ENCODE measurements around the gene GNPDA1.
A peak's percentile ranks its signal among the peaks of the same experiment; 100 is the strongest.

Gene GNPDA1

DNA sequence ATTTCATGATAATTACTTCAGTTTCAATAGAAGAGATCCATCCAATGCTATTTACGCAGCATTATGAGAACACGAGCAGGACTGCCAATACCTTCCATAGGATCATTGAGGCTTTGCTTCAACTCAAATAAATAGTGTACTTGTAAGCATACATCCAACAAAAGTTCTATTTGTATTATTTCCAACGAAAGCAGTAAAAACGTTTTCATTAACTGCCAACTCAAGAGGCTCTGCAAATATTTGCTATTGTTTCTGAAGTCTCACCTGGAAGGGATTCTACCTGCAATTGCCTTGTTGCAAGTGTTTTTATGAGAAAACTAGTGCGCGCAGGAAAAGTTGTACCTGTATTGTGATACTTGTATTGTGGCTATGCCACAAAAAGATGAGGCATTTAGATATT is 11.0 kb upstream of the GNPDA1 start:
- no peak overlapping the region for H3K9ac ChIP-seq (ENCODE audit: low read depth, low read length)
- H3K9me3 ChIP-seq (ENCODE audit: control insufficient read depth, insufficient read depth, low read length) = peaks cover 5% of the 10 kb centered on the region
- no peak overlapping the region; the same call in 1 of the 2 replicates for H3K4me3 ChIP-seq (ENCODE audit: low read depth, low read length)
- 0 out of 2 replicates have a peak, but pooled peaks cover 5% of the 10 kb centered on the region for H3K4me1 ChIP-seq (ENCODE audit: control insufficient read depth, insufficient read depth, low read length)
- no peak overlapping the region for H3K27ac ChIP-seq (ENCODE audit: low read depth, low read length)
- no peaks in the 10 kb centered on the region for H3K27me3 ChIP-seq (ENCODE audit: control insufficient read depth, insufficient read depth, low read length)
- no peaks in the 10 kb centered on the region for H3K36me3 ChIP-seq (ENCODE audit: control insufficient read depth, insufficient read depth, low read length)

- H3K4me1 ChIP-seq (ENCODE audit: control insufficient read depth, insufficient read depth, low read length) = 0 out of 2 replicates have a peak, but pooled peaks cover 1% of the 10 kb centered on the region
- no peak overlapping the region for H3K9ac ChIP-seq (ENCODE audit: low read depth, low read length)
- no peaks in the 10 kb centered on the region for H3K36me3 ChIP-seq (ENCODE audit: control insufficient read depth, insufficient read depth, low read length)
Measured at GRCh38 chr5:142020122-142020659, 7.4 kb upstream of the GNPDA1 start.

DNA sequence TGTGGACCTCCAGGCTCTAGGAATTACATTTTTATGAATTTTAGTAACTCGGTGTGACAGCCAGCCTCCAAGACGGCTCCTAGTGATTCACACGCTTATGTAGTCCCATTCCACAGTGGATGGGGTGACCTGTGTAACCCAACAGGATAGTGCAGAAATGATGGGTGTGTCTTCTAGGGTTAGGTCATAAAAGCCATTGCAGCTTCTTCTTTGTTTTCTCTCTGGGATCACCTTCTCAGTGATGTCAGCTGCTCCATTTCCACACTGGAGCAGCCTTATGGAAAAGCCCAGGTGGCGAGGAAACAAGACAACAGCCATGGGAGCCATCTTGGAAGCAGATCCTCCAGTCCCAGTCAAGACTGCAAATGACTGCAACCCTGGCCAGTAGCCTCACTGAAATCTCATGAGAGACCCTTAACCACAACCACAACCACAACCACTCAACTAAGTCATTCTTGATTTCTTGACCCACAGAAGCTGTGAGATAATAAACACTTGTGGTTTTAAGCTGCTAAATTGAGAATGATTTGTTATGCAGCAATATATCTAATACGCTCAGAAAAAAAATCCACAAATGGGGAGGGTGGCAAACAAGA is 5.1 kb upstream of the GNPDA1 start:
- peaks cover 6% of the 10 kb centered on the region for H3K4me1 ChIP-seq (ENCODE audit: control insufficient read depth, insufficient read depth, low read length)
- H3K4me3 ChIP-seq (ENCODE audit: low read depth, low read length) = no peak overlapping the region
- H3K9me3 ChIP-seq (ENCODE audit: control insufficient read depth, insufficient read depth, low read length) = peaks cover 5% of the 10 kb centered on the region
- H3K36me3 ChIP-seq (ENCODE audit: control insufficient read depth, insufficient read depth, low read length) = no peaks in the 10 kb centered on the region
- H3K9ac ChIP-seq (ENCODE audit: low read depth, low read length) = no peak overlapping the region
- H3K27ac ChIP-seq (ENCODE audit: low read depth, low read length) = no peak overlapping the region
- no peaks in the 10 kb centered on the region for H3K27me3 ChIP-seq (ENCODE audit: control insufficient read depth, insufficient read depth, low read length)

More at GRCh38 chr5:142020122-142020659, 7.4 kb upstream of the GNPDA1 start:
- Histone ChIP-seq H3K9me3 (ENCODE audit: control insufficient read depth, insufficient read depth, low read length) (peaks cover 5% of the 10 kb centered on the region), H3K27ac (ENCODE audit: low read depth, low read length) (no peak overlapping the region), H3K27me3 (ENCODE audit: control insufficient read depth, insufficient read depth, low read length) (no peaks in the 10 kb centered on the region), H3K4me3 (ENCODE audit: low read depth, low read length) (no peak overlapping the region)

DNA sequence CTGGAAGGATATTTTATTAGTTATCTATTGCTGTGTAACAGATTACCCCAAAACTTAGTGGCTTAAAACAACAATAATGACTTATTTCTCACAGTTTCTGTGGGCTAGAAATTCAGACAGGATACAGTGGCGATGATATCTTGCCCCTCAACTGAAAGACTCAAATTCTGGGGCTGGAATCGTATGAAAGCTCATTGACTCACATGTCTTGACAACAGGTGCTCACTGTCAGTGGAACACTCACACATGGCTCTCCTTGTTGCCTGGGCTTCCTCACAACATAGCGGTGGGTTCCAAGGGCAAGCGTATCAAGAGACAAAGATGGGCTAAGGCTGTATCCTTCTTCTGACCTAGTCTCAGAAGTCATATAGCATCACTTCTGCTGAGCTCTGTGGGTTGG is 3.7 kb upstream of the GNPDA1 start:
- Histone ChIP-seq H3K4me3 (ENCODE audit: low read depth, low read length) (no peak overlapping the region), H3K27ac (ENCODE audit: low read depth, low read length) (no peak overlapping the region), H3K27me3 (ENCODE audit: control insufficient read depth, insufficient read depth, low read length) (no peaks in the 10 kb centered on the region), H3K4me1 (ENCODE audit: control insufficient read depth, insufficient read depth, low read length) (peaks cover 6% of the 10 kb centered on the region), H3K36me3 (ENCODE audit: control insufficient read depth, insufficient read depth, low read length) (peaks cover 2% of the 10 kb centered on the region), H3K9me3 (ENCODE audit: control insufficient read depth, insufficient read depth, low read length) (peaks cover 5% of the 10 kb centered on the region), H3K9ac (ENCODE audit: low read depth, low read length) (no peak overlapping the region)

DNA sequence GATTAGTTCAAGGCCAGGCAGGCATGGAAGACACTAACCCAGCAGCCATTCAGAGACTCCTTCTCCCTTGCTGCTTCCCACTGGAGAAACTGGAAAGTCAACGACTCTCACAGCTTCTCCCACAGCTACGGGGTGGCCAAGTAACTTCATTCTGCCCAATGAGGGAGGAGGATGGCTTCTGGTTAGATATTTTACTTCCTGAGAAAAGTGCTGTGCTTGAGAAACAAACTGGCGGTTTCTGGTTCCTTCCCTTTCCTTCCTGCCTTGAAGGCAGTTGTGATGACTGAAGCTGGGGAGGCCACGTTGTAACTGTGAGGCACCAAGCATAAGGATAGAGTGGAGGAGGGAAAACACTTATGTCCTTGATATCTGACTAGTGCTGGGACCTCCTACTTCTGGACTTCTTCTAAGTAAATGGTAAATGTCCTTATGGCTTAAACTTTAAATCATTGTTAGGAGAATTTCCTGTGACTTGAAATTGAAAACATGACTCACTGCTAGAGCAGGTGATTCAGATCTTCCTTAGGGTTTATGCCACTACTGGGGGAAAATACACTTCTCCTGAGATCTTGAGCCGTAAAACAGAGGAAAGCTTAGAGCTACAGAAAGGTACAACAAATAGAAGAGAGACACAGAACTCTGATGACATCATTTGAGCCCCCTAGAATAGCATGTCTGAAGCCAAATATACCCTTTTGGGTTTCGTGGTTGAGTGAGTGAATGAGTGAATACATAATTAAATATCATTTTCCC is 3.1 kb upstream of the GNPDA1 start:
- peaks cover 8% of the 10 kb centered on the region for H3K36me3 ChIP-seq (ENCODE audit: control insufficient read depth, insufficient read depth, low read length)
- H3K4me3 ChIP-seq (ENCODE audit: low read depth, low read length) = no peak overlapping the region
- H3K9me3 ChIP-seq (ENCODE audit: control insufficient read depth, insufficient read depth, low read length) = peaks cover 5% of the 10 kb centered on the region
- no peak overlapping the region for H3K9ac ChIP-seq (ENCODE audit: low read depth, low read length)
- H3K27ac ChIP-seq (ENCODE audit: low read depth, low read length) = no peak overlapping the region
- H3K4me1 ChIP-seq (ENCODE audit: control insufficient read depth, insufficient read depth, low read length) = peaks cover 6% of the 10 kb centered on the region
- H3K27me3 ChIP-seq (ENCODE audit: control insufficient read depth, insufficient read depth, low read length) = no peaks in the 10 kb centered on the region

DNA sequence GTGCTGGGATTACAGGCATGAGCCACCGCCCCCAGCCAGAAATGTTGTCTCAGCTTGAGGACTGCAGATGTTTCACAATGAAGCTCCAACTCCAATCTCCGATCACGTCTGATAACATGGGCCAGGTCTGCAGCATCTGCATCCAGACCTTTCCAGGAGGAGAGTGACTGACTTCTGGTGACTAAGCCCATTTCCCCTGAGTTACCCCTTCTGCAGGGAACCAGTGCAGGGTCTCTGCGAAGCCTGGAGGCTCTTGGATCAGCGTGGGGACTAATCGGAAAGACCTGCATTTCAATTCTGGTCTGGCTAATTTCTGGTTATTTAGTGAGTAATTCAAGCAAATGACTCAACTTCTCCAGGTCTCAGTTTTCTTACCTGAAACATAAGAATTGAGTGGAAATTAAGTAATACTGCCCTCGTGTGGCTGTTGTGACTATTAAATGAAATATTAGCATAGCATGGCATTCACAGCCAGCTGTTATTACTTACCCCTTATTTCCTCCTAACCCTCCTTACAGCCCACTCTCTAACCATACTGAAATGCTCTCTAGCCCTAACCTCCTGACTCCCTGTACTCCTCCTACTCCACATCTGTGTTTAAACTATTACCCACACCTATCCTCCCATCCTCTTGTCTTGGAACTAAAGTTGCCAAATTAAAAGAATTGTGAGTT is 2.2 kb upstream of the GNPDA1 start:
- Histone ChIP-seq H3K4me3 (ENCODE audit: low read depth, low read length) (no peak overlapping the region), H3K4me1 (ENCODE audit: control insufficient read depth, insufficient read depth, low read length) (peaks cover 6% of the 10 kb centered on the region), H3K27me3 (ENCODE audit: control insufficient read depth, insufficient read depth, low read length) (no peaks in the 10 kb centered on the region), H3K27ac (ENCODE audit: low read depth, low read length) (no peak overlapping the region), H3K9me3 (ENCODE audit: control insufficient read depth, insufficient read depth, low read length) (peaks cover under 1% of the 10 kb centered on the region; the same call in 1 of the 2 replicates), H3K36me3 (ENCODE audit: control insufficient read depth, insufficient read depth, low read length) (peaks cover 12% of the 10 kb centered on the region), H3K9ac (ENCODE audit: low read depth, low read length) (no peak overlapping the region)

DNA sequence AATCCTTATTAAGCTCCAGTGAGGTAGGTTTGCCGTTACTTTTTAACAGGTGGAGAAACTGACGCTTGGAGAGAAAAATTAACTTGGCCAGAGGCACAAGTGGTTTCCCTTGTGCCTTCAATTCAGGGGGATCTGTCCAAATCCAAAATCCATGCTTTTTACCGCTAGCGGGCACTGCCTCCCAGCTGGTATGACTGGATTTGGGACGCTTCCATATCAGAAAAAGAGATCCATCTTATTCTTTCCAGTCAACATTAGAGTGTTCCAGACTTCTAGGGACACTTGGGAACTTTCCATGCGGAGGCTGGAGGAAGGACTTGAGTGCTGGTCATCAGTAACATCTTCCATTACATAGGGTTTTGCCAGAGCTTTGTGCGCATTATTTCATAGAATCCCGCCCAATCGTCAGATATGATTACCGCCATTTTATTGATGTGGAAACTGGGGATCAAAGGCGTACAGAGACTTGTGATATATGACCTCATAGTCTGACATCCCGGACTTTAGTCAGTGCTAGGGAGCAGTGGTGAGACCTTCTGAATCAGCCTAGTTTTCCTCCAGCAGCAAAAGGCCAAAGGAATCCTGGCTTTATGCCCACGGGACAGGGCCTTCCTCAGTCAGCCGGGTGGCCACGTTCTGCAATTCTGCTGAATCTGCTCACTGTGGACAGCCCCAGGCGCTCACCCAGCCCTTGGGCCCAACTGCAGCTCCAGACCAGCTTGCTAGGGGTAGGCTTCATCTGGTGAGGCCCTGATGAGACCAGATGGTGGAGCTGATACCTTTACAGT is 1.1 kb upstream of the GNPDA1 start:
- H3K27me3 ChIP-seq (ENCODE audit: control insufficient read depth, insufficient read depth, low read length) = no peaks in the 10 kb centered on the region
- no peaks in the 10 kb centered on the region for H3K9me3 ChIP-seq (ENCODE audit: control insufficient read depth, insufficient read depth, low read length)
- H3K9ac ChIP-seq (ENCODE audit: low read depth, low read length) = no peak overlapping the region; the same call in 1 of the 2 replicates
- peaks cover 22% of the 10 kb centered on the region for H3K36me3 ChIP-seq (ENCODE audit: control insufficient read depth, insufficient read depth, low read length)
- peaks cover 6% of the 10 kb centered on the region for H3K4me1 ChIP-seq (ENCODE audit: control insufficient read depth, insufficient read depth, low read length)
- no peak overlapping the region for H3K4me3 ChIP-seq (ENCODE audit: low read depth, low read length)
- no peak overlapping the region for H3K27ac ChIP-seq (ENCODE audit: low read depth, low read length)

DNA sequence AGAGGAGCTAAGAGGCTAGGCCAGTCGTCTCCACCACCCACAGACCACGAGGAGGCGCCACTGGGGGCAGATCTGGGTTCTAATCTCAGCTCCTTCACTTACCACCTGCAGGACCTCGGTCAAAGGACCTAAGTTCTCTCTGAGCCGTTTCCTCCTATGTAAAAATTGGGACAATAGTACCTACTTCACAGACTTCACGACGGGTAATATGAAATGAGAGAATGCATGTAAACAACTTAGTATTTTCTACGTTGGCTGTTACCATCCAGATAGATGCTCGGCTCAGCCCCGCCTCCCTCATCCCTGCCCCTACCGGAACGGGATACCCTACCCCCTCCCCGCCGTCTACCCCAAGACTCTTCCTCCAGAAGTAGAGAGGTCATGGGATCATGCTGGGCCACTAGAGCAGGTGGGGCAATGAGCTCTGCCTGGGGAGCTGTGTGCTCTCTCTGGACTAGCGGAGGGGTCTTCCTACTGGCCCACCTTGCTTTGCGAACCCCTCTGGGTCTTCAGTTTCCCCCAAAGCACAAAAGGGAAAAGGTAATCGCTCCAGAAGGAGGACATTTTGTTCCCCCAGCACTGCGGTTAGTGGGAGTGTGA is 541 bp downstream of the GNPDA1 start:
- Histone ChIP-seq H3K9ac (ENCODE audit: low read depth, low read length) (peak overlapping the region; percentile 92), H3K4me3 (ENCODE audit: low read depth, low read length) (peak overlapping the region; percentile 91), H3K27me3 (ENCODE audit: control insufficient read depth, insufficient read depth, low read length) (no peaks in the 10 kb centered on the region), H3K27ac (ENCODE audit: low read depth, low read length) (peak overlapping the region; percentile 78), H3K4me1 (ENCODE audit: control insufficient read depth, insufficient read depth, low read length) (peaks cover 6% of the 10 kb centered on the region), H3K36me3 (ENCODE audit: control insufficient read depth, insufficient read depth, low read length) (peaks cover 36% of the 10 kb centered on the region), H3K9me3 (ENCODE audit: control insufficient read depth, insufficient read depth, low read length) (no peaks in the 10 kb centered on the region)

- H3K9ac ChIP-seq (ENCODE audit: low read depth, low read length) = no peak overlapping the region
- no peaks in the 10 kb centered on the region for H3K27me3 ChIP-seq (ENCODE audit: control insufficient read depth, insufficient read depth, low read length)
- no peaks in the 10 kb centered on the region for H3K9me3 ChIP-seq (ENCODE audit: control insufficient read depth, insufficient read depth, low read length)
- peaks cover 42% of the 10 kb centered on the region for H3K36me3 ChIP-seq (ENCODE audit: control insufficient read depth, insufficient read depth, low read length)
- no peak overlapping the region for H3K27ac ChIP-seq (ENCODE audit: low read depth, low read length)
- no peak overlapping the region; the same call in 1 of the 2 replicates for H3K4me3 ChIP-seq (ENCODE audit: low read depth, low read length)
- peaks cover 6% of the 10 kb centered on the region for H3K4me1 ChIP-seq (ENCODE audit: control insufficient read depth, insufficient read depth, low read length)
Measured at GRCh38 chr5:142011572-142012185, 1.1 kb downstream of the GNPDA1 start.

GRCh38 chr5:142009886-142010285 is 2.9 kb downstream of the GNPDA1 start:
- Histone ChIP-seq H3K4me3 (ENCODE audit: low read depth, low read length) (no peak overlapping the region), H3K9me3 (ENCODE audit: control insufficient read depth, insufficient read depth, low read length) (no peaks in the 10 kb centered on the region), H3K9ac (ENCODE audit: low read depth, low read length) (no peak overlapping the region), H3K4me1 (ENCODE audit: control insufficient read depth, insufficient read depth, low read length) (peaks cover 6% of the 10 kb centered on the region), H3K27ac (ENCODE audit: low read depth, low read length) (no peak overlapping the region), H3K36me3 (ENCODE audit: control insufficient read depth, insufficient read depth, low read length) (peaks cover 60% of the 10 kb centered on the region), H3K27me3 (ENCODE audit: control insufficient read depth, insufficient read depth, low read length) (no peaks in the 10 kb centered on the region)
